ENCODE data around the gene CAPN2. TPM values are rescaled to one million over a fixed set of nuclear protein-coding genes. Genes with fewer than 3 reads are reported as not detected.

The CAPN2 gene
- total RNA-seq, 4 donors from 2014 or later = 193 to 505 (median 387) TPM

DNA sequence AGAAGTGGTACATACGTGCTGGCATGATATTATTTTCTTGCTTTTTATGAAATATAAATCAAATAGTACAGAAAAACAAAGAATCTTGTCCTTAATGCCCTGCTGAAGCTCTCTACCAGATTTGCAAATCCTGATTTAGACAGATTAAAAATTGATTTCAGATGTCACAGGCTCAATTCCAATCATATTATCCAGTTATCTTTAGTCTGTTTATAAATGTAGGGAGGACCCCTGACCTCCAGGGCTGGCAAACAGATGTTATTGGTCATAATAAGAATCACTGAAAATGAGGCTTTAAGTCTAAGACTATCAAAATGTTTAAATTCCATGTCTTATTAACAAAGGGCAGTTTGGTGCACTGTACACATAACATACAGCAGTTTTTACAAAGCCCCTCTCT is 71.3 kb downstream of the CAPN2 start:
- no peak overlapping the region for H3K27ac ChIP-seq
- H3K4me1 ChIP-seq = no peaks in the 10 kb centered on the region
- no peak overlapping the region for H3K4me3 ChIP-seq
- WGBS, 2 donors (ENCODE audit: low coverage in 1 of 2) = 37 to 100% methylated on average over 1 of the region's 1 CpG
- H3K27me3 ChIP-seq = no peaks in the 10 kb centered on the region
- no peaks in the 10 kb centered on the region for H3K9me3 ChIP-seq
- no peak for DNase-seq
- H3K36me3 ChIP-seq = peaks cover 0 to 35% (median 6%) of the 10 kb centered on the region in 4 donors
- intact Hi-C loops (cut with DNase I; ENCODE audit: low total_unique reads) (no loop called here), in situ Hi-C loops (cut with MboI; ENCODE audit: low pct_ligation_motif_present in 1 of 4, low pct_unique_long_range_greater_than_20kb in 1 of 4, low sequenced_read_pairs in 3 of 4) (no loop called here)
- TF ChIP-seq POLR2AphosphoS5 (IDR thresholded peaks at IDR 0.05) (no peak), EP300 (IDR thresholded peaks at IDR 0.05; ENCODE audit: low read depth) (no peak), POLR2A (IDR thresholded peaks at IDR 0.05) (no peak)
- TF ChIP-seq, protein P1, sequence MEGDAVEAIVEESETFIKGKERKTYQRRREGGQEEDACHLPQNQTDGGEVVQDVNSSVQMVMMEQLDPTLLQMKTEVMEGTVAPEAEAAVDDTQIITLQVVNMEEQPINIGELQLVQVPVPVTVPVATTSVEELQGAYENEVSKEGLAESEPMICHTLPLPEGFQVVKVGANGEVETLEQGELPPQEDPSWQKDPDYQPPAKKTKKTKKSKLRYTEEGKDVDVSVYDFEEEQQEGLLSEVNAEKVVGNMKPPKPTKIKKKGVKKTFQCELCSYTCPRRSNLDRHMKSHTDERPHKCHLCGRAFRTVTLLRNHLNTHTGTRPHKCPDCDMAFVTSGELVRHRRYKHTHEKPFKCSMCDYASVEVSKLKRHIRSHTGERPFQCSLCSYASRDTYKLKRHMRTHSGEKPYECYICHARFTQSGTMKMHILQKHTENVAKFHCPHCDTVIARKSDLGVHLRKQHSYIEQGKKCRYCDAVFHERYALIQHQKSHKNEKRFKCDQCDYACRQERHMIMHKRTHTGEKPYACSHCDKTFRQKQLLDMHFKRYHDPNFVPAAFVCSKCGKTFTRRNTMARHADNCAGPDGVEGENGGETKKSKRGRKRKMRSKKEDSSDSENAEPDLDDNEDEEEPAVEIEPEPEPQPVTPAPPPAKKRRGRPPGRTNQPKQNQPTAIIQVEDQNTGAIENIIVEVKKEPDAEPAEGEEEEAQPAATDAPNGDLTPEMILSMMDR (IDR thresholded peaks at IDR 0.05) = no peak

DNA sequence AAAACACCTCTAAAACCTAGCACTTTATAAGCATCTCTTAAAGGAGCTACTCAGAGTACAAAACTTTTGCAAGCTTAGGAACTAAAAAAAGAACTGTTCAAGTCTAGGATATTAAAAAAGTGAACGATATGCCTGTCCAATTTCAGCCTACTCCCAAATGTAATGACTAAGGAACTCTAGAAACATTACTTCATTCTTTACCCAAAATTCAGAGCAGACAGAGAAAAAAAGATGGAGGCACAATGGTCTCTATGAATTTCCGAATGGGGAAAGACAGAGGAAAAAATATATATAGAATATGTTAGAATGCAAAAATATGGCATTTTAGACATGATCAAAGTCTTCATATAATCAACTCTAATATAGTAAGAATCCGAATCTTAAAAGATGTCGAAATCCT is 72.2 kb downstream of the CAPN2 start:
- H3K4me1 ChIP-seq = no peaks in the 10 kb centered on the region
- H3K27ac ChIP-seq = no peak overlapping the region
- no peak for DNase-seq
- in situ Hi-C loops (cut with MboI; ENCODE audit: low pct_ligation_motif_present in 1 of 4, low pct_unique_long_range_greater_than_20kb in 1 of 4, low sequenced_read_pairs in 3 of 4) = no loop called here
- intact Hi-C loops (cut with DNase I; ENCODE audit: low total_unique reads) = no loop called here
- H3K4me3 ChIP-seq = no peak overlapping the region
- peaks cover 0 to 27% (median 7%) of the 10 kb centered on the region in 4 donors for H3K36me3 ChIP-seq
- WGBS, 2 donors (ENCODE audit: low coverage in 1 of 2) = 88 to 94% methylated on average over 3 to 4 of the region's 4 CpGs
- H3K27me3 ChIP-seq = no peaks in the 10 kb centered on the region
- TF ChIP-seq POLR2AphosphoS5 (IDR thresholded peaks at IDR 0.05) = no peak
- TF ChIP-seq EP300 (IDR thresholded peaks at IDR 0.05; ENCODE audit: low read depth) = no peak
- TF ChIP-seq, protein P1 (IDR thresholded peaks at IDR 0.05) = no peak
- no peak for TF ChIP-seq POLR2A (IDR thresholded peaks at IDR 0.05)
- H3K9me3 ChIP-seq = no peaks in the 10 kb centered on the region

DNA sequence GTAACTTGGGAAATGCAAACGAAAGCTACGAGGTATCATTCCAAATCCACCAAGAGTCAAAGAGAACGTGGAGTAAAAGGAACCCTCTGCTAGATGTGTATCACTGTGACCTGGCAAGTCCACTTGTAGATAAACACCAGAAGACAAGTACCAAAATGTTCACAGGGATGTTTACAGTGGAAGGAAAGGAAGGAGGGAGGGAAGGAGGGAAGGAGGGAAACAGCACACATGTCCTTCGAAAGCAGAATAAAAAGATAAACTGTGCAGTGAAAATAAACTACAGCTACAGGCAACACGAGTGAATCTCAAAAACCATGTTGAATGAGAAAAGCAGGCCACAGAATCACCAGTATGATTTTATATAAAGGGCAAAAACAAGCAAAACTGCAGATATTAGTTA is 73.5 kb downstream of the CAPN2 start:
- Histone ChIP-seq H3K4me3 (no peak overlapping the region), H3K36me3 (peaks cover 0 to 14% (median 6%) of the 10 kb centered on the region in 4 donors), H3K4me1 (no peaks in the 10 kb centered on the region), H3K27me3 (no peaks in the 10 kb centered on the region), H3K9me3 (no peaks in the 10 kb centered on the region), H3K27ac (peak overlapping the region in 3 of 4 donors; percentile 14 to 53 (median 53))
- 62 to 81% methylated on average over 4 to 5 of the region's 5 CpGs for WGBS, 2 donors (ENCODE audit: low coverage in 1 of 2)
- DNase-seq = no peak
- peak in 1 of 3 donors; percentile 7 for TF ChIP-seq POLR2AphosphoS5 (IDR thresholded peaks at IDR 0.05)
- TF ChIP-seq EP300 (IDR thresholded peaks at IDR 0.05; ENCODE audit: low read depth) = no peak
- in situ Hi-C loops (cut with MboI; ENCODE audit: low pct_ligation_motif_present in 1 of 4, low pct_unique_long_range_greater_than_20kb in 1 of 4, low sequenced_read_pairs in 3 of 4) = no loop called here
- intact Hi-C loops (cut with DNase I; ENCODE audit: low total_unique reads) = no loop called here

DNA sequence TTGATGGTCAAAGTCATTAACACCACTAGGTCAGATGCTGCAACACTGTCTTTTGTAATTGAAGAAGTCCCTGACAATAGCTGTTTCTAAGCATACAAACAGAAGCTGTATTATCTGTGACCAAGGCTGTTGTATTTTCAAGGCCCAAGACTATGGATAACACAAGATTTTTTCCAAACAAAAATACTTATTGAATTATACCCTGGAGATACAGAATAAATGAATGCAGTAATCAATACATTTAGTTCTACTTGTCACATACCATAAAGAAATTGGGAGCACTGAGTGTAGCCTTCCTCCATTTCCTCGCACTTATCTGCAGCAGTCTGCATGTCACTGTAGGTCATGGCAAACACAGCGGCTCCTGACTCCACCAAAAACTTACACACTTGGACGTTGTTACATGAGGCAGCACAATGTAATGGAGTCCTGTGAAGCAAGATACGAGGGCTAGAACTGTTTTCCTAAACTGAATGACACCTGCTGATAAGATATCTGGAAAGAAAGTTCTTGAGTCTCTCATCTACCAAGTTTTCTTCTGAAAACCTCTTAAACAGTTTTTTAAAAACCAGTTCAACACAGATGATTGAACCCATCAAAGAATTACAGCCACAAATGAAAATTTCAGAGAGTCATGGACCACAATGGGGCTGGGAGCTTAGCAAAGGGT is 76.5 kb downstream of the CAPN2 start:
- peaks cover 0 to 20% (median 7%) of the 10 kb centered on the region in 4 donors for H3K36me3 ChIP-seq
- DNase-seq = no peak
- no peaks in the 10 kb centered on the region for H3K4me1 ChIP-seq
- H3K27me3 ChIP-seq = no peaks in the 10 kb centered on the region
- no peak overlapping the region for H3K27ac ChIP-seq
- no peak for TF ChIP-seq EP300 (IDR thresholded peaks at IDR 0.05; ENCODE audit: low read depth)
- TF ChIP-seq, protein P1 (IDR thresholded peaks at IDR 0.05) = no peak
- TF ChIP-seq POLR2A (IDR thresholded peaks at IDR 0.05) = no peak
- TF ChIP-seq POLR2AphosphoS5 (IDR thresholded peaks at IDR 0.05) = no peak
- WGBS, 2 donors (ENCODE audit: low coverage in 1 of 2) = 88 to 89% methylated on average over 4 of the region's 4 CpGs
- no peaks in the 10 kb centered on the region for H3K9me3 ChIP-seq
- in situ Hi-C loops (cut with MboI; ENCODE audit: low pct_ligation_motif_present in 1 of 4, low pct_unique_long_range_greater_than_20kb in 1 of 4, low sequenced_read_pairs in 3 of 4) = no loop called here
- intact Hi-C loops (cut with DNase I; ENCODE audit: low total_unique reads) = no loop called here
- no peak overlapping the region for H3K4me3 ChIP-seq
